AG09319 (cell line): ENCODE results near the gene PRLHR.

Source experiments
- DNase-seq: peaks from one replicate; pipeline ENCODE4 v3.0.0-alpha.2; 2010; ENCODE audit warnings: low read depth; ENCODE audit errors: extremely low read depth
- CTCF ChIP-seq: IDR thresholded peaks from 2 replicates; pipeline ENCODE4 v1.5.1; 2011; ENCODE audit warnings: low read depth, mild to moderate bottlenecking, inconsistent platforms, low read length, moderate library complexity

PRLHR gene

GRCh38 chr10:118568327-118568848 is 27.1 kb downstream of the PRLHR start:
- peak; percentile 68 for TF ChIP-seq CTCF
- DNase-seq = peak; percentile 34

GRCh38 chr10:118567701-118568248 is 27.7 kb downstream of the PRLHR start:
- DNase-seq = no peak
- no peak for TF ChIP-seq CTCF

- no peak for TF ChIP-seq CTCF
- DNase-seq = no peak
Measured at GRCh38 chr10:118566911-118567310, 28.5 kb downstream of the PRLHR start.

- no peak for TF ChIP-seq CTCF
- no peak for DNase-seq
Measured at GRCh38 chr10:118565301-118566075, 30.0 kb downstream of the PRLHR start.

GRCh38 chr10:118564652-118565051 is 30.8 kb downstream of the PRLHR start:
- DNase-seq = no peak
- TF ChIP-seq CTCF = peak; percentile 30

GRCh38 chr10:118564114-118564513 is 31.3 kb downstream of the PRLHR start:
- no peak for DNase-seq

More at GRCh38 chr10:118564114-118564513, 31.3 kb downstream of the PRLHR start:
- TF ChIP-seq CTCF = no peak
